Heart left ventricle (tissue), 13 donors: ENCODE measurements around the gene METTL9.

Experiments used
- CTCF ChIP-seq, 12 donors: fragments of 200-600 bp; sonication (generic) in 4 of 12; IDR thresholded peaks; one replicate each; pipeline versions ENCODE4 v1.5.0 to v1.8.0; 2018 to 2022; ENCODE audit warnings: antibody characterized with exemption in 12 of 12, mild to moderate bottlenecking in 5 of 12
- POLR2A ChIP-seq, 2 donors: fragments of 450-650 bp; IDR thresholded peaks; one replicate each; pipeline ENCODE4 v1.6.1; 2017; ENCODE audit warnings: antibody characterized with exemption in 2 of 2, mild to moderate bottlenecking in 2 of 2, moderate library complexity in 2 of 2
- donor health status: ischemic (EF 13 %, LVEDD 7.1; RV severe dilation, severe dysfunction).
- donor health status: DM: no; HTN: yes; CAD: no.
- donor health status: DM: no; HTN: no; CAD: no.
- donor health status: ischemic (EF 25% LVEDD 6.9; RV normal size, moderate dysfunction).
- donor health status: ischemic (EF 25% LVEDD 5.7; RV mildly dilated, moderate dysfunction).
- donor health status: ischemic (EF 35%, LVEDD 5.7; RV mildly dilated, moderate dysfunction).
- donor health status: nonischemic (EF 11% LVEDD 7.7; RV severe dilation, severe dysfunction).
- donor health status: DM: yes; HTN: yes; CAD: no.
- donor health status: PGD.
- donor health status: ischemic (EF 29% LVEDD 5.4; RV normal size, mild dysfunction).
- donor health status: nonischemic (EF 23%, LVEDD 6.1; RV moderate dilation, normal function).

- TF ChIP-seq CTCF (IDR thresholded peaks at IDR 0.05) (no peak), POLR2A (IDR thresholded peaks at IDR 0.05) (no peak)
These were observed 25.0 kb upstream of the METTL9 start for GRCh38 chr16:21574372-21574771.
